Activated CD4-positive, alpha-beta T cell treated with anti-CD3 and anti-CD28 coated beads, Interleukin-2, amount 10 ng/mL, durations not matched to agents 7 days and 5 days (primary cell): ENCODE measurements around the gene CEP112. TPM values are rescaled to one million over a fixed set of nuclear protein-coding genes. Genes with fewer than 3 reads are reported as not detected.
"Not testable (repeated sequence)": the region's sequence is repeated elsewhere in the genome, so short reads cannot be mapped to it uniquely, and the experiment has no call there.

Experiments used
- CTCF ChIA-PET: fragments of 350-600 bp; sonication (Branson Sonifier 250); formaldehyde crosslinking; loops from one replicate; lab custom pipeline; 2021; ENCODE audit warnings: antibody characterized with exemption; lab: Charles Lee
- POLR2A ChIA-PET: fragments of 350-600 bp; sonication (Branson Sonifier 250); formaldehyde crosslinking; loops from one replicate; lab custom pipeline; 2021; ENCODE audit warnings: antibody characterized with exemption; lab: Charles Lee
- DNase-seq: peaks from one replicate; pipeline ENCODE4 v3.0.0-alpha.2; 2020
- H3K27ac Mint-ChIP-seq: one replicate; pipeline ENCODE4 v1.8.0; 2021; ENCODE audit warnings: mild to moderate bottlenecking, moderate library complexity, mixed read lengths
- H3K27me3 Mint-ChIP-seq: one replicate; pipeline ENCODE4 v1.8.0; 2021; ENCODE audit warnings: mixed read lengths
- H3K36me3 Mint-ChIP-seq: one replicate; pipeline ENCODE4 v1.8.0; 2021; ENCODE audit warnings: low read depth, mixed read lengths
- H3K4me1 Mint-ChIP-seq: one replicate; pipeline ENCODE4 v1.8.0; 2021; ENCODE audit warnings: mixed read lengths
- H3K4me3 Mint-ChIP-seq: one replicate; pipeline ENCODE4 v1.8.0; 2021; ENCODE audit warnings: mild to moderate bottlenecking, moderate library complexity, mixed read lengths
- H3K9me3 Mint-ChIP-seq: one replicate; pipeline ENCODE4 v1.8.0; 2021; ENCODE audit warnings: mixed read lengths
- total RNA-seq, 2 experiments: library from RNA; stranded (reverse); gene quantifications; one replicate each; pipeline ENCODE4 v1.2.3, GENCODE V29; 2021

Gene CEP112
- total RNA-seq, 2 experiments from 2014 or later, result 4.0 to 4.2 TPM

DNA sequence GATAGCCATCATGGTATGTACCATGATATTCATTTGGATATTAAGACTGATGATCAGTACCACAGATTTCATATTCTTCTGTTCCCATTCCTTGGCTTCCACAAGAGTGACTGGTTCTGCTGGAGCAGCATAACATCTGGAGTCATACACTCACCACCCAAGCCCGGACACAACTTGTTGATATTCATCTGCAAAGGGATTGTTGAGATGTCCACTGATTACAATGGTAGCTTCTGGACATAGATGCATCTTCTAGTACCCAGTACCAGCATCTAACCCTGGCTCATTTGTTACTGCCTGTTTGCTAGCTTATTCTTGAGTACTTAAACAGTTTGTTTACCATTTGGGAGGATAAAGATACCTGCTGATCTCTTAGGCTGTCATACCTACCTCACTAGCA, 394.8 kb downstream of the CEP112 start:
- H3K4me1 Mint-ChIP-seq, result peaks cover 2% of the 10 kb centered on the region
- no peak for DNase-seq
- CTCF ChIA-PET, result interaction anchor here (0.5 kb wide), 1 partner anchor 154 kb away, joined by 4 read pairs; no protein-coding TSS in a partner anchor
- no peak overlapping the region for H3K27ac Mint-ChIP-seq
- H3K4me3 Mint-ChIP-seq, result no peak overlapping the region
- H3K9me3 Mint-ChIP-seq, result peaks cover 9% of the 10 kb centered on the region
- POLR2A ChIA-PET, result no interaction called here
- no peaks in the 10 kb centered on the region for H3K36me3 Mint-ChIP-seq
- H3K27me3 Mint-ChIP-seq, result peaks cover 2% of the 10 kb centered on the region

DNA sequence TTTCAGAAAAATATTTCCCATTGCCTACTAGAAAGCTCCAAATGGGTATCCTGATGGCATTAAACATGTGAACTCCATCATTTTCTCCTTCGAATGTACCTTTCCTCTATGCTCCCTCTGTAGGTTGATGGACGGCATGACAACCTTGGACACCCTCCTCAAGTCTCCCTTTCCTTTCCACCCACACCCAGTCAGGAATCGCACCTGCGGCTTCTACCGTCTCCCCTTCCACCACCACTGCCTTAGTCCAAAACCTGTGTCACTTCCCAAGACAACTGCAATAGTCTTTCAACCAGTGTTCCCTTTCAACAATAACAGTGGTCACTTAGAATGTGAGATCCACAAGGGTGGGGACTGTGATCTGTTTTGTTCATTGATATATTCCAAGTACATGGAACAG, 397.4 kb downstream of the CEP112 start:
- Mint-ChIP-seq H3K36me3 (no peaks in the 10 kb centered on the region), H3K27ac (no peak overlapping the region), H3K4me3 (no peak overlapping the region), H3K4me1 (no peaks in the 10 kb centered on the region), H3K27me3 (no peaks in the 10 kb centered on the region), H3K9me3 (no peaks in the 10 kb centered on the region)
- ChIA-PET CTCF (no interaction called here), POLR2A (no interaction called here)
- no peak for DNase-seq

- no peak overlapping the region for H3K27ac Mint-ChIP-seq
- H3K9me3 Mint-ChIP-seq, result no peaks in the 10 kb centered on the region
- H3K4me3 Mint-ChIP-seq, result no peak overlapping the region
- no peaks in the 10 kb centered on the region for H3K4me1 Mint-ChIP-seq
- no peaks in the 10 kb centered on the region for H3K27me3 Mint-ChIP-seq
- ChIA-PET CTCF (no interaction called here), POLR2A (no interaction called here)
- no peaks in the 10 kb centered on the region for H3K36me3 Mint-ChIP-seq
- no peak for DNase-seq
Observed at GRCh38 chr17:65790241-65790640, 401.7 kb downstream of the CEP112 start.

DNA sequence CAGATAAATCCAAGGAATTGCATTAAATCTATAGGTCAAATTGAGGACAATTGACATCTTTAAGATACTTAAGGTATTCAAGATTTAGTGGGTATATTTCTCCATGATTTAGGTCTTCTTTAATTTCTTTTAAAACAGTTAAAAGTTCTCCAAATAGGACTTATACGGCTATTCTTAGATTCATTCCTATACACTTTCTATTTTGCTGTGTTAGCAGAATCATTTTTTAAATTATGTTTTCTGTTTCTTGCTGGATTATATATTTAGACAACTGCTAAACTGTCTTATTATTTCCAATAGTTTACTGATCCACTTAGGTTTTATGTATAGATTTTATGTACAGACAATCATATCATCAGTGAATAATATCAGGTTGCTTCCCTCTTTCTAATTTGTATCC, 404.4 kb downstream of the CEP112 start:
- ChIA-PET POLR2A (no interaction called here), CTCF (no interaction called here)
- H3K4me1 Mint-ChIP-seq, result no peaks in the 10 kb centered on the region
- no peak for DNase-seq
- no peak overlapping the region for H3K27ac Mint-ChIP-seq
- no peak overlapping the region for H3K4me3 Mint-ChIP-seq
- H3K27me3 Mint-ChIP-seq, result peaks cover 2% of the 10 kb centered on the region
- no peaks in the 10 kb centered on the region for H3K36me3 Mint-ChIP-seq
- H3K9me3 Mint-ChIP-seq, result no peaks in the 10 kb centered on the region

DNA sequence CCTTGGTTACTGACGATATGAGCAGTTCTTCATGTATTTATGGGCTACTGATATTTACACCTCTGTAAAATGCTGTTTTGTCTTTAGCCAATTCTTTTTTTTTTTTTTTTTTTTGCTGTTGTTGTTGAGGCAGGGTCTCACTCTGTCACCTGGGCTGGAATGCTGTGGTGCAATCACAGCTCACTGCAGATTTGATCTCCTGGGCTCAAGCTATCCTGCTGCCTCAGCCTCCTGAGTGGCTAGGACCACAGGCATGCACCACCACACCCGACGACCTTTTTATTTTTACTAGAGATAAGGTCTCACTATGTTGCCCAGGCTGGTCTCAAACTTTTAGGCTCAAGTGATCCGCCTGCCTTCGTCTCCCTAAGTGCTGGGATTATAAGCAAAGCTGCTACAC, 405.5 kb downstream of the CEP112 start:
- DNase-seq, result no peak
- no peak overlapping the region for H3K27ac Mint-ChIP-seq
- H3K4me1 Mint-ChIP-seq, result no peaks in the 10 kb centered on the region
- ChIA-PET CTCF (no interaction called here), POLR2A (no interaction called here)
- H3K4me3 Mint-ChIP-seq, result no peak overlapping the region
- H3K27me3 Mint-ChIP-seq, result peaks cover 2% of the 10 kb centered on the region
- no peaks in the 10 kb centered on the region for H3K36me3 Mint-ChIP-seq
- H3K9me3 Mint-ChIP-seq, result no peaks in the 10 kb centered on the region

GRCh38 chr17:65785109-65785508, 406.8 kb downstream of the CEP112 start:
- POLR2A ChIA-PET, result no interaction called here
- Mint-ChIP-seq H3K9me3 (no peaks in the 10 kb centered on the region), H3K36me3 (no peaks in the 10 kb centered on the region), H3K4me3 (no peak overlapping the region), H3K27me3 (peaks cover 2% of the 10 kb centered on the region), H3K27ac (no peak overlapping the region), H3K4me1 (no peaks in the 10 kb centered on the region)
- no peak for DNase-seq
- CTCF ChIA-PET, result no interaction called here

- DNase-seq, result no peak
- POLR2A ChIA-PET, result no interaction called here
- Mint-ChIP-seq H3K27me3 (peaks cover 2% of the 10 kb centered on the region), H3K9me3 (no peaks in the 10 kb centered on the region), H3K4me1 (no peaks in the 10 kb centered on the region), H3K27ac (no peak overlapping the region), H3K4me3 (no peak overlapping the region), H3K36me3 (no peaks in the 10 kb centered on the region)
- CTCF ChIA-PET, result interaction anchor here (0.5 kb wide), 1 partner anchor 986 kb away, joined by 3 read pairs; no protein-coding TSS in a partner anchor
Observed at GRCh38 chr17:65783845-65784334, 408.0 kb downstream of the CEP112 start.

DNA sequence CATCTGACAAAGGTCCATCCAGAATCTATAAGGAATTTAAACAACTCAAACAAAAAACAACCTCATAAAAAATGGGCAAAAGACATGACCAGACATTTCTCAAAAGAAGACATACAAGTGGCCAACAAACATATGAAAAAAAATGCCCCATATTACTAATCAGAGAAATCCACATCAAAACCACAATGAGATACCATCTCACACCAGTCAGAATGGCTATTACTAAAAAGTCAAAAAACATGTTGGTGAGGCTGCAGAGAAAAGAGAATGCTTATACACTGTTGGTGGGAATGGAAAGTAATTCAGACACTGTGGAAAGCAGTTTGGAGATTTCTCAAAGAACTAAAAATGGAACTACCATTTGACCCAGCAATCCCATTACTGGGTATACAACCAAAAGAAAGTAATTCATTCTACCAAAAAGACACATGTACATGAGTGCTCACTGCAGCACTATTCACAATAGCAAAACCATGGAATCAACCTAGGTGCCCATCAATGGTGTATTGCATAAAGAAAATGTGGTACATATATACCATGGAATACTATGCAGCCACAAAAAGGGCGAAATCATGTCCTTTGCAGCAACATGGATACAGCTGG, 409.7 kb downstream of the CEP112 start:
- H3K27ac Mint-ChIP-seq, H3K36me3 Mint-ChIP-seq, H3K27me3 Mint-ChIP-seq, DNase-seq, POLR2A ChIA-PET, CTCF ChIA-PET, H3K9me3 Mint-ChIP-seq, H3K4me1 Mint-ChIP-seq, H3K4me3 Mint-ChIP-seq: not testable (repeated sequence)

DNA sequence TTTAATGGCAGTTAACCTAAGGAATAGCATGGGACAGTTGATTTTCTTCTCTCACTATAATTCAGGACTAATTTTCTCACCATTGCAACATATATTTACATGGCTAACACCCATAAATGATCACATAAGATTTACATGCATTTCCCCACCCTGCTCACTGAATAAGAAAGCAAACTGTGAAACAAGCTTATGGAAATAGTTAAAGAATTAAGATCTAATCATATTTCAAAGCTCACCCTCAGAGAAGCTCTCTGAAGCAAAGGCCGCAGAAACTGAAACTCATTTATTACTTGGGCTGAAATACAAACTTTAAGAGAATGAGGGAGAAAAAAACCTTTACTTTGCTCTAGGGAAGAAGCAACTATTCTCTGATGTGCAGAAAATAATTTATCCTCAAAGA, 411.8 kb downstream of the CEP112 start:
- ChIA-PET CTCF (no interaction called here), POLR2A (no interaction called here)
- peaks cover 2% of the 10 kb centered on the region for H3K27me3 Mint-ChIP-seq
- H3K4me1 Mint-ChIP-seq, result no peaks in the 10 kb centered on the region
- H3K9me3 Mint-ChIP-seq, result peaks cover 2% of the 10 kb centered on the region
- H3K36me3 Mint-ChIP-seq, result no peaks in the 10 kb centered on the region
- H3K4me3 Mint-ChIP-seq, result no peak overlapping the region
- H3K27ac Mint-ChIP-seq, result no peak overlapping the region
- no peak for DNase-seq

- H3K4me3 Mint-ChIP-seq, result no peak overlapping the region
- ChIA-PET POLR2A (no interaction called here), CTCF (no interaction called here)
- no peak for DNase-seq
- no peaks in the 10 kb centered on the region for H3K27me3 Mint-ChIP-seq
- no peak overlapping the region for H3K27ac Mint-ChIP-seq
- peaks cover 2% of the 10 kb centered on the region for H3K9me3 Mint-ChIP-seq
- no peaks in the 10 kb centered on the region for H3K36me3 Mint-ChIP-seq
- peaks cover 9% of the 10 kb centered on the region for H3K4me1 Mint-ChIP-seq
Observed at GRCh38 chr17:65776890-65777289, 415.0 kb downstream of the CEP112 start.

GRCh38 chr17:65774787-65775186, 417.1 kb downstream of the CEP112 start:
- Mint-ChIP-seq H3K27me3 (no peaks in the 10 kb centered on the region), H3K27ac (no peak overlapping the region), H3K9me3 (peaks cover 2% of the 10 kb centered on the region), H3K4me1 (peaks cover 9% of the 10 kb centered on the region), H3K4me3 (no peak overlapping the region), H3K36me3 (no peaks in the 10 kb centered on the region)
- no peak for DNase-seq
- POLR2A ChIA-PET, result no interaction called here
- CTCF ChIA-PET, result interaction anchor here (1.1 kb wide), 1 partner anchor 20 kb away, joined by 3 read pairs; no protein-coding TSS in a partner anchor

DNA sequence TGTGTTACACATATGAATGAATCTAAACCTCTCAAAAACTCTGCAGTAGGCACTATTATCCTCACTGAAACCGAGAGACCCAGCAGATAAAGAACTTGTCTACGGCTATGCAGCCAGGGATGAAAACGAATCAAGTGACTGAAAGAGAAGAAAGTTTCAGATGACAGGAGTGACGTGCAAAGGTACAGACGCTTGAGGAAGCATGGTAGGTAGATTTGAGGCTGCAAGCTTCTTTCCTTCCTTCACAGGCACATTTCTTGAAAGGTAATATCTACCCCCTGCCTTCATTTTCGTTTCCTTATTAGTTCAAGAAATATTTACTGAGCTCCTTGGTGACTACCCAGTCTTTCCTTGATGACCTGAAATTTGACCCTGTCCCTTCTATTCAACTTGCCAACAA, 418.9 kb downstream of the CEP112 start:
- Mint-ChIP-seq H3K4me1 (peaks cover 9% of the 10 kb centered on the region), H3K4me3 (no peak overlapping the region), H3K27ac (no peak overlapping the region), H3K9me3 (peaks cover 2% of the 10 kb centered on the region), H3K36me3 (no peaks in the 10 kb centered on the region), H3K27me3 (peaks cover 2% of the 10 kb centered on the region)
- DNase-seq, result no peak
- ChIA-PET POLR2A (interaction anchor here (0.7 kb wide), 1 partner anchor 230 kb away, joined by 3 read pairs; no protein-coding TSS in a partner anchor), CTCF (interaction anchor here (0.6 kb wide), 1 partner anchor 515 kb away, joined by 3 read pairs; no protein-coding TSS in a partner anchor)

- Mint-ChIP-seq H3K4me3 (no peak overlapping the region), H3K4me1 (peaks cover 9% of the 10 kb centered on the region), H3K27ac (no peak overlapping the region), H3K36me3 (no peaks in the 10 kb centered on the region), H3K9me3 (no peaks in the 10 kb centered on the region), H3K27me3 (peaks cover 2% of the 10 kb centered on the region)
- no peak for DNase-seq
- POLR2A ChIA-PET, result interaction anchor here (0.7 kb wide), 1 partner anchor 603 kb away, joined by 4 read pairs; no protein-coding TSS in a partner anchor
- CTCF ChIA-PET, result no interaction called here
Observed at GRCh38 chr17:65771704-65772103, 420.2 kb downstream of the CEP112 start.
